Panc1 (cell line): ENCODE measurements around the gene CFDP1. TPM values are rescaled to one million over a fixed set of nuclear protein-coding genes. Genes with fewer than 3 reads are reported as not detected.

ENCODE experiments used
- ATAC-seq: fragments of 200-7000 bp; cut with Tn5 transposase; 2 replicates; pipeline ENCODE4 v1.9.1; 2020; ENCODE audit warnings: mild to moderate bottlenecking, moderate library complexity
- BruUV-seq: library from RNA; stranded (reverse); fragments of 400-500 nt; replicated peaks from 2 replicates; lab custom pipeline; 2021; lab: Mats Ljungman, UMichigan
- CTCF ChIA-PET: fragments of 300-600 bp; sonication (Branson Sonifier 250); formaldehyde crosslinking; loops from one replicate; lab custom pipeline; 2022; ENCODE audit warnings: antibody characterized with exemption; lab: Charles Lee
- POLR2A ChIA-PET: fragments of 300-600 bp; sonication (Branson Sonifier 250); formaldehyde crosslinking; loops from one replicate; lab custom pipeline; 2022; ENCODE audit warnings: antibody characterized with exemption; lab: Charles Lee
- DNase-seq: peaks from one replicate; pipeline ENCODE4 v3.0.0-alpha.2; 2010; ENCODE audit warnings: low read depth, low spot score
- H3K27ac ChIP-seq: 2 replicates; pipeline ENCODE4 v1.5.1; 2011; ENCODE audit warnings: mild to moderate bottlenecking, low read length, inconsistent platforms
- H3K27me3 ChIP-seq: fragments of 200-500 bp; sonication (Bioruptor generic); 2 replicates; pipeline ENCODE4 v1.6.0; 2014; ENCODE audit warnings: low read length, inconsistent platforms; ENCODE audit not compliant: control insufficient read depth, insufficient read depth
- H3K36me3 ChIP-seq: fragments of 200-500 bp; sonication (Bioruptor generic); 2 replicates; pipeline ENCODE4 v1.5.1; 2014; ENCODE audit warnings: inconsistent platforms, mild to moderate bottlenecking, low read length, moderate library complexity; ENCODE audit not compliant: control insufficient read depth, insufficient read depth
- H3K4me1 ChIP-seq: 2 replicates; pipeline ENCODE4 v1.5.1; 2011; ENCODE audit warnings: inconsistent platforms, mild to moderate bottlenecking, low read length, moderate library complexity; ENCODE audit not compliant: control insufficient read depth, insufficient read depth
- H3K4me3 ChIP-seq, 2 experiments: 2 replicates each; pipeline ENCODE4 v1.5.1; 2011 to 2012; ENCODE audit warnings: low read depth in 2 of 2, low read length in 2 of 2, mild to moderate bottlenecking in 2 of 2, inconsistent platforms in 1 of 2, moderate library complexity in 1 of 2
- H3K9me3 ChIP-seq: fragments of 200-500 bp; sonication (Bioruptor generic); 2 replicates; pipeline ENCODE4 v1.5.1; 2014; ENCODE audit warnings: low read depth, mild to moderate bottlenecking, inconsistent platforms, low read length, moderate library complexity; ENCODE audit not compliant: control insufficient read depth, insufficient read depth
- POLR2AphosphoS5 ChIP-seq: IDR thresholded peaks from 2 replicates; pipeline ENCODE4 v1.6.1; 2012; ENCODE audit warnings: mild to moderate bottlenecking, low read depth, low read length, moderate library complexity
- SIN3A ChIP-seq: IDR thresholded peaks from 2 replicates; pipeline ENCODE4 v1.6.1; 2012; ENCODE audit warnings: low read depth, mild to moderate bottlenecking, low read length, moderate library complexity, borderline replicate concordance; ENCODE audit not compliant: insufficient read depth
- TCF7L2 ChIP-seq: IDR thresholded peaks from 2 replicates; pipeline ENCODE4 v1.6.1; 2011; ENCODE audit warnings: mild to moderate bottlenecking, low read depth, low read length, inconsistent platforms
- in situ Hi-C: cut with HindIII; loops from 2 replicates; pipeline ENCODE4 v1.10.0; 2016; ENCODE audit warnings: low sequenced_read_pairs, low pct_unique_long_range_greater_than_20kb
- intact Hi-C: fragments of 100-400 bp; cut with micrococcal nuclease; formaldehyde crosslinking; loops from one replicate; pipeline ENCODE4 v1.10.0; 2022; ENCODE audit not compliant: unreplicated experiment
- total RNA-seq: library from RNA; stranded (reverse); gene quantifications from one replicate; pipeline ENCODE4 v1.2.1, GENCODE V29; 2021; ENCODE audit not compliant: unreplicated experiment
- TF ChIP-seq, protein P1 (sequence below): fragments of 450-650 bp; IDR thresholded peaks from 2 replicates; pipeline ENCODE4 v1.5.1; 2017; ENCODE audit warnings: mild to moderate bottlenecking
- TF ChIP-seq, protein P2 (sequence below), 2 experiments: IDR thresholded peaks; 2 replicates each; pipeline ENCODE4 v1.6.1; 2011 to 2012; ENCODE audit warnings: low read depth in 2 of 2, control low read depth in 1 of 2, low read length in 1 of 2, mild to moderate bottlenecking in 1 of 2, moderate library complexity in 1 of 2; ENCODE audit not compliant: insufficient read depth in 1 of 2

CFDP1 gene
- total RNA-seq, 1 experiment from 2014 or later = 25.7 TPM

DNA sequence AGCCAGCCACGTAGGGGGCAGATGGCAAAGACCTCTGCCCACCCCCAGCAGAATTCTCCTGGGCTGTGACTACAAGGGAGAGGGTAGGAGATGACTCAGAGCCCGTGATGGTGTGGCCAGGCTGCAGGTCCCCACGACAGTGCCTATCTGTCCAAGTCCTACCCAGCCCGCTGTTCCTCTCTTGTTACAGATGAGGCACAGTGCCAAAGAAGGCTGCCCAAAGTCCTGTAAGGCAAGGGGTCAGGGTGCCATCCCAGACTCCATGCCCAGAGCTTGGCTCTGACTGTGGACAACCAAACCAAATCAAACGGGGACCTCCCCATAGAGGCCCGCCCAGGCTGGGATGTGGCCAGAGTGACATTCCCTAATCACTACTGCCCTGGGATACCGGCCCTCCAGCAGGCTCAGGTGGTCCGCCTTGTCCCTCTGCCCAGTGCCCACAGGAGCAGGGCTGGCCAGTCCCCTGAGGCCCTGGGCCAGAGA, 169.3 kb downstream of the CFDP1 start:
- in situ Hi-C loops (no loop called here), intact Hi-C loops (no loop called here)
- TF ChIP-seq POLR2AphosphoS5 = no peak
- no peak for TF ChIP-seq TCF7L2
- TF ChIP-seq, protein P1, sequence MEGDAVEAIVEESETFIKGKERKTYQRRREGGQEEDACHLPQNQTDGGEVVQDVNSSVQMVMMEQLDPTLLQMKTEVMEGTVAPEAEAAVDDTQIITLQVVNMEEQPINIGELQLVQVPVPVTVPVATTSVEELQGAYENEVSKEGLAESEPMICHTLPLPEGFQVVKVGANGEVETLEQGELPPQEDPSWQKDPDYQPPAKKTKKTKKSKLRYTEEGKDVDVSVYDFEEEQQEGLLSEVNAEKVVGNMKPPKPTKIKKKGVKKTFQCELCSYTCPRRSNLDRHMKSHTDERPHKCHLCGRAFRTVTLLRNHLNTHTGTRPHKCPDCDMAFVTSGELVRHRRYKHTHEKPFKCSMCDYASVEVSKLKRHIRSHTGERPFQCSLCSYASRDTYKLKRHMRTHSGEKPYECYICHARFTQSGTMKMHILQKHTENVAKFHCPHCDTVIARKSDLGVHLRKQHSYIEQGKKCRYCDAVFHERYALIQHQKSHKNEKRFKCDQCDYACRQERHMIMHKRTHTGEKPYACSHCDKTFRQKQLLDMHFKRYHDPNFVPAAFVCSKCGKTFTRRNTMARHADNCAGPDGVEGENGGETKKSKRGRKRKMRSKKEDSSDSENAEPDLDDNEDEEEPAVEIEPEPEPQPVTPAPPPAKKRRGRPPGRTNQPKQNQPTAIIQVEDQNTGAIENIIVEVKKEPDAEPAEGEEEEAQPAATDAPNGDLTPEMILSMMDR = no peak
- TF ChIP-seq SIN3A = no peak
- TF ChIP-seq, protein P2, sequence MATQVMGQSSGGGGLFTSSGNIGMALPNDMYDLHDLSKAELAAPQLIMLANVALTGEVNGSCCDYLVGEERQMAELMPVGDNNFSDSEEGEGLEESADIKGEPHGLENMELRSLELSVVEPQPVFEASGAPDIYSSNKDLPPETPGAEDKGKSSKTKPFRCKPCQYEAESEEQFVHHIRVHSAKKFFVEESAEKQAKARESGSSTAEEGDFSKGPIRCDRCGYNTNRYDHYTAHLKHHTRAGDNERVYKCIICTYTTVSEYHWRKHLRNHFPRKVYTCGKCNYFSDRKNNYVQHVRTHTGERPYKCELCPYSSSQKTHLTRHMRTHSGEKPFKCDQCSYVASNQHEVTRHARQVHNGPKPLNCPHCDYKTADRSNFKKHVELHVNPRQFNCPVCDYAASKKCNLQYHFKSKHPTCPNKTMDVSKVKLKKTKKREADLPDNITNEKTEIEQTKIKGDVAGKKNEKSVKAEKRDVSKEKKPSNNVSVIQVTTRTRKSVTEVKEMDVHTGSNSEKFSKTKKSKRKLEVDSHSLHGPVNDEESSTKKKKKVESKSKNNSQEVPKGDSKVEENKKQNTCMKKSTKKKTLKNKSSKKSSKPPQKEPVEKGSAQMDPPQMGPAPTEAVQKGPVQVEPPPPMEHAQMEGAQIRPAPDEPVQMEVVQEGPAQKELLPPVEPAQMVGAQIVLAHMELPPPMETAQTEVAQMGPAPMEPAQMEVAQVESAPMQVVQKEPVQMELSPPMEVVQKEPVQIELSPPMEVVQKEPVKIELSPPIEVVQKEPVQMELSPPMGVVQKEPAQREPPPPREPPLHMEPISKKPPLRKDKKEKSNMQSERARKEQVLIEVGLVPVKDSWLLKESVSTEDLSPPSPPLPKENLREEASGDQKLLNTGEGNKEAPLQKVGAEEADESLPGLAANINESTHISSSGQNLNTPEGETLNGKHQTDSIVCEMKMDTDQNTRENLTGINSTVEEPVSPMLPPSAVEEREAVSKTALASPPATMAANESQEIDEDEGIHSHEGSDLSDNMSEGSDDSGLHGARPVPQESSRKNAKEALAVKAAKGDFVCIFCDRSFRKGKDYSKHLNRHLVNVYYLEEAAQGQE (IDR thresholded peaks at IDR 0.05; ENCODE audit: insufficient read depth in 1 of 2, low read depth in 2 of 2, low read length in 1 of 2) = no peak
- ChIA-PET CTCF (no interaction called here), POLR2A (no interaction called here)
- Histone ChIP-seq H3K9me3 (no peaks in the 10 kb centered on the region), H3K36me3 (no peaks in the 10 kb centered on the region; the same call in 1 of the 2 replicates), H3K4me3 (peak overlapping the region; percentile 60 to 67), H3K27ac (peak overlapping the region; percentile 82), H3K4me1 (peaks cover 48% of the 10 kb centered on the region), H3K27me3 (no peaks in the 10 kb centered on the region)
- DNase-seq (no peak), ATAC-seq (no peak)
- BruUV-seq = TSS peak; percentile 47

DNA sequence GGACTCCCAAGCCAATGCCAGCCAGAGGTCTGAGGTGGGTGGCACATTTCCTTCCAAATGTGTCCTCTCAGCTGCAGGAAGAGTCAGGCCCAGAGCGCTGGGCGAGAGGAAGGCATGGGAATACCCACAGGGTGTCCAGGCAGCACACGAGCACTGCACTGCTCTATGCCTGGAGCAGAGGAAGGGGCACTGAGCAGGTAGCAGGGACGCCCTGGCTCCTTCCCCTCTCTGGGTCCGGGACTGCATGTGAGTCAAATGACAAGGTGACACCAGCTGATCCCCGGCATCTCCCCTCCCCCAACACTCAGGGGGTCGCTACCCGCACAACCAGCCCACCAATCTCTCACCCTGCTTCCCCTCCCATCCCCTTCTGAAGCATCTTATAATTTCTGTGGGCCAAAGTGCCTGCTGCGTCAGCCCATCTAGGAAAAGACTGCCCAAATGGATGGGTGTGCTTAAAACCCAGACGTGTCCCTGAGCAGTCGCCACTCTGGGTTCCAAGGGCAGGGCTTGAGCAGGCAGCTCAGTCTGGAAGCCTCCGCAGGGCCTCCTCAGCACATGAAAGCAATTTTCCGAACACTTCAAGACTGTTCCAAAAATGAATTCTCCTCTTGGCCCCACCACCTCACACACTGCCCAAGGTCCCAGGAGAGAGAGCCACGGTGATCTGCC, 169.9 kb downstream of the CFDP1 start:
- peak overlapping the region; percentile 60 to 67; a peak in 3 of 4 replicates for H3K4me3 ChIP-seq
- POLR2A ChIA-PET = no interaction called here
- peak overlapping the region; percentile 82 for H3K27ac ChIP-seq
- no TSS peak for BruUV-seq
- ATAC-seq (no peak), DNase-seq (no peak)
- no peaks in the 10 kb centered on the region for H3K9me3 ChIP-seq
- intact Hi-C loops = no loop called here
- CTCF ChIA-PET = no interaction called here
- no peaks in the 10 kb centered on the region; the same call in 1 of the 2 replicates for H3K36me3 ChIP-seq
- in situ Hi-C loops = no loop called here
- TF ChIP-seq, protein P2 (IDR thresholded peaks at IDR 0.05; ENCODE audit: insufficient read depth in 1 of 2, low read depth in 2 of 2, low read length in 1 of 2) = no peak
- TF ChIP-seq SIN3A = no peak
- no peak for TF ChIP-seq TCF7L2
- TF ChIP-seq, protein P1 = no peak
- TF ChIP-seq POLR2AphosphoS5 = no peak
- H3K27me3 ChIP-seq = no peaks in the 10 kb centered on the region
- peaks cover 54% of the 10 kb centered on the region for H3K4me1 ChIP-seq
